ACHN (cell line): ENCODE data around the gene RASA3.

Experiments
- DNase-seq: peaks from one replicate; pipeline ENCODE4 v3.0.0-alpha.2; 2015
- in situ Hi-C: cut with HindIII; loops from 2 replicates; pipeline ENCODE4 v1.10.0; 2017; ENCODE audit warnings: low sequenced_read_pairs, low pct_ligation_motif_present, low pct_unique_long_range_greater_than_20kb

RASA3 gene

GRCh38 chr13:113935001-113935844 lies 197.2 kb downstream of the RASA3 start:
- in situ Hi-C loops: no loop called here

DNA sequence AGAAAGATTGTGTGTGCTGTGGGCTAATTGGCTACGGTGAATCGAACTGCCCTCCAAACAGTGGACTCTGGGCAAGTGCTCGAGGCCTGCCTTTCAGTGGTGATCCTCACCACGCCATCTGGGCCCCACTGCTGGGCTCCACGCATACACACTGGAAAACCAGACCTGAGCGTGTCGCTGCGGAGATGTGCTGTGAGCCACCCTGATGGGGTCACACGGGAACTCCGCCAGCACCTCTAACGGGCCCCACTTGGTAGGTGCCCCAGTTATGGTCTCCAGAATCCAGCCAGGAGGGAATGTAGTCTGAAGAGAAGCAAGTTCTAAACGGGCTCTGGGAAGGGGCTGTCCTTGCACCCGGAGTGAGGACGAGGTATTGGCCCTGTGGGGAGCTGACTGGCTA lies 197.8 kb downstream of the RASA3 start:
- in situ Hi-C loops: no loop called here
- DNase-seq: no peak

More at GRCh38 chr13:113935001-113935844, 197.2 kb downstream of the RASA3 start:
- DNase-seq: no peak

- in situ Hi-C loops: no loop called here
- DNase-seq: no peak
Observed at GRCh38 chr13:113933901-113934300, 198.5 kb downstream of the RASA3 start.

GRCh38 chr13:113931841-113932459 lies 200.5 kb downstream of the RASA3 start:
- no peak for DNase-seq
- in situ Hi-C loops: no loop called here

DNA sequence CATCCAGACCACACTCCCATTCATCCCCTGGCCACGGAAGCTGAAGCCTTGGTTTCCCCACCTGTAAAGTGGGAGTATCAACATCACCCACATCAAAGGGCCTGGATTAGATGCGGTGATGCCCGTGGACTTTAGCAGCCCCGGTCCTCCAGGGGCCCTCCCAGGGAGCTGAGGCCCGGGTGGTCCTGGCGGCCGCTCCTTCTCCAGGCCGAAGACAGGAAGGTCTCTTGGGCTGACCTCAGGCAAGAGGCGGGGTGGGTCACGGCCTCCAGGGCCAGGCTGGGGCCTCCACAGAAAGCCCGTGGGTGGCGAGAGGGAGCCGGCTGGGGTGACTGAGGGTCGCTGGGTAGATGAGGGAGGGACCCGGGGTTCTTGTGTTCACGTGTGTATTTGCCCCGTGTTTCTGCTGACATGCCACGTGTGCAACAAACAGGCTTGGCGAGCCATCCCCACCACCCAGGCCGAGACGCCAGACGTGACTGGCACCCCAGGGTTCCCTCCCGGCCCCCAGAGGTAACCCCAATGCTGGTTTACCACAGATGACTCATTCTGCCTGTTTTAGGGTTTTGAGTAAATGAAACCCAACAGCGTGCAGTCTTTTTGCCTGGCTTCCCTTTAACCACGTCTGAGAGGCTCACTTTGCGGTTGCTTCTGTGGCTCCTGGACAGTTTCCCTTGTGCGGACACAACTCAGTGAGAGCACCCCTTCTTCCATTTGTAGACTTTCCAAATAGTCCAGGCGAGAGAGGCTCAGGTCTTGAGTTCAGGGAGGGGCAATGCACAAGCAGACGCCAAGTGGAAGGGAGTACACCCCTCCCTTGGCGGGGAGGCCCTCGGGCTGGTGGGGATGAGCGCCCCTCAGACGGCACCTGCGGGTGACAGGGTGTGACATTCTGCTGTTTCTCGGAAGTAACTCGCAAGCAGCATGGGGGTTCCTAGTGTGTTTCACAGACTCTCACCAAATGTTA lies 201.5 kb downstream of the RASA3 start:
- DNase-seq: no peak
- in situ Hi-C loops: no loop called here

- in situ Hi-C loops: no loop called here
- DNase-seq: no peak
Observed at GRCh38 chr13:113929628-113930615, 202.5 kb downstream of the RASA3 start.

DNA sequence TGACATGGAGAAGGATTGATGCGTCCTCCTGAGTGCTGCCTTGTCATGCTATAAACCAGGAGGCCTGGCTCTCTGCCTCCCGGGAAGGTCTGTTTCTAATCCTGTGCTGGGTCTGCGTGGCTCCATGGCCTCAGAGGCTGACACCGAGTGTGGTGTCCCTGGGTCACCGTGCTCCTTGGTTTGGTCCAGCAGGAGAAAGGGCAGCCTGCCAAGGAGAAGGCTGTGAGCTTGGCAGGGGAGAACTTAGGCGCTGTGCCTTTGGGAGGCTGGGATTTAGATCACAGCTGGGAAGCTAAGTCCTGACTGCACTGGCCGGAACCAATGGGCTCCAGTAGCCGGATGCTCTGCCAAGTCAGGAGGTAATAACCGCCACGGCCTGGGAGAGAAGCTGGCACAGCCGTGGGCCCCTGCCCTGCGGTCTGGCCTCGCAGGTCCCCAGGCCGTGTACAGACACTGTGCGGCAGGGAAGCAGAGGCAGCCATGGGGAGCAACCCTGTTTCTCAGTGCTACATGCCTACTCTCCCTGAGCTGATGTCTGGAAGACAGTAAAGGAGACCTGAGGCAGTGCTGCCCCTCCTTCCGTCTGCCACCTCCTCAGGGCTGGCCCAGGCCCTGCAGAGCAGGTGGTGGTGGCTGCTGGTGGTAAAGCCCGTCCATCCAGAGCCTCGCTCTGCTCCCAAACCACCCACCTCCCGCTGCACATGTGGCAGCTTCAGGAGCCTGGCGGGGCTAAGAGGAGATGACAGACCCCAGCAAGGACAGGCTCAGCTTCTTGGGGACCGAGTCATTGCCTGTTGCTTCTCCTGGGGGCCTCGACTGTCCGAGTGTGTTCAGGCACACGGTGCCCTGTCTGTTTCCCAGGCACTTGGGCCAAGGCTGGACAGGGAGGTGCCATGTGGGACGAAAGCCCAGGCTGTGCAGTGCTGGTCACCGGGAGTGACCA lies 203.5 kb downstream of the RASA3 start:
- DNase-seq: no peak
- in situ Hi-C loops: no loop called here
